H1 (cell line): ENCODE measurements around the gene TIMELESS. TPM values are rescaled to one million over a fixed set of nuclear protein-coding genes. Genes with fewer than 3 reads are reported as not detected.
"Not testable (repeated sequence)": the region's sequence is repeated elsewhere in the genome, so short reads cannot be mapped to it uniquely, and the experiment has no call there.

Source experiments
- CTCF ChIA-PET: fragments of 300-600 bp; sonication (Branson Sonifier 250); formaldehyde crosslinking; loops from one replicate; lab custom pipeline; 2021; ENCODE audit not compliant: partially characterized antibody; lab: Charles Lee
- POLR2A ChIA-PET: fragments of 300-600 bp; sonication (Branson Sonifier 250); formaldehyde crosslinking; loops from one replicate; lab custom pipeline; 2021; ENCODE audit warnings: inconsistent platforms; ENCODE audit not compliant: partially characterized antibody; lab: Charles Lee
- DNase-seq, 2 experiments: peaks; one replicate each; pipeline versions ENCODE4 v3.0.0 to v3.0.0-alpha.2; 2010 to 2022; ENCODE audit warnings: low spot score in 2 of 2, low read depth in 1 of 2, mixed read lengths in 1 of 2
- FAIRE-seq: peaks from 2 replicates; lab custom pipeline; 2011; peaks lifted over from hg19 to GRCh38; lab: Jason Lieb, UNC
- H2AFZ ChIP-seq: 2 replicates; pipeline ENCODE4 v1.8.1; 2012; ENCODE audit warnings: low read length, inconsistent platforms
- H2AK5ac ChIP-seq: 2 replicates; pipeline ENCODE4 v1.6.1; 2013; ENCODE audit warnings: low read depth, low read length
- H2BK120ac ChIP-seq: replicated peaks from 2 replicates; pipeline ENCODE3; 2013; ENCODE audit warnings: low read depth, low read length, inconsistent platforms
- H2BK12ac ChIP-seq: 2 replicates; pipeline ENCODE4 v1.6.1; 2013; ENCODE audit warnings: low read depth, low read length
- H2BK15ac ChIP-seq: 2 replicates; pipeline ENCODE4 v1.6.1; 2013; ENCODE audit warnings: low read length
- H2BK20ac ChIP-seq: 2 replicates; pipeline ENCODE4 v1.6.1; 2013; ENCODE audit warnings: low read length
- H2BK5ac ChIP-seq: 2 replicates; pipeline ENCODE4 v1.6.1; 2013; ENCODE audit warnings: low read depth, low read length
- H3K14ac ChIP-seq: 2 replicates; pipeline ENCODE4 v1.6.1; 2013; ENCODE audit warnings: inconsistent platforms; ENCODE audit not compliant: insufficient read length
- H3K18ac ChIP-seq: 2 replicates; pipeline ENCODE4 v1.6.1; 2013; ENCODE audit warnings: low read length; ENCODE audit errors: extremely low read depth
- H3K23ac ChIP-seq: 2 replicates; pipeline ENCODE4 v1.6.1; 2013; ENCODE audit warnings: inconsistent platforms; ENCODE audit not compliant: insufficient read length
- H3K23me2 ChIP-seq: 2 replicates; pipeline ENCODE4 v1.6.1; 2013; ENCODE audit warnings: low read depth, low read length
- H3K27ac ChIP-seq: 2 replicates; pipeline ENCODE4 v1.6.1; 2011; ENCODE audit warnings: low read depth, low read length, inconsistent platforms
- H3K27me3 ChIP-seq, 4 experiments: replicated peaks in 1 of 4; 1 replicate in 1 of 4; 2 replicates in 3 of 4; pipeline versions ENCODE4 v1.6.1 to v1.8.1; 2011 to 2013; ENCODE audit warnings: low read length in 3 of 4, mild to moderate bottlenecking in 3 of 4, inconsistent platforms in 2 of 4, mixed read lengths in 2 of 4, moderate library complexity in 1 of 4; ENCODE audit not compliant: control insufficient read depth in 3 of 4, insufficient read depth in 3 of 4; ENCODE audit errors: extremely low read depth in 1 of 4
- H3K36me3 ChIP-seq, 4 experiments: 2 replicates each; pipeline versions ENCODE4 v1.6.1 to v1.8.1; 2011 to 2013; ENCODE audit warnings: mild to moderate bottlenecking in 4 of 4, low read length in 3 of 4, moderate library complexity in 2 of 4, control low read depth in 1 of 4, inconsistent platforms in 1 of 4; ENCODE audit not compliant: insufficient read depth in 4 of 4, control insufficient read depth in 2 of 4
- H3K4ac ChIP-seq: replicated peaks from 2 replicates; pipeline ENCODE3; 2013; ENCODE audit warnings: low read length, low read depth, mixed read lengths, inconsistent platforms; ENCODE audit not compliant: insufficient read length
- H3K4me1 ChIP-seq, 4 experiments: replicated peaks in 1 of 4; 1 replicate in 1 of 4; 2 replicates in 3 of 4; pipeline versions ENCODE4 v1.6.1 to v1.8.1; 2011 to 2013; ENCODE audit warnings: low read length in 3 of 4, inconsistent platforms in 2 of 4, mixed read lengths in 1 of 4; ENCODE audit not compliant: insufficient read depth in 4 of 4, control insufficient read depth in 3 of 4
- H3K4me2 ChIP-seq, 2 experiments: 2 replicates each; pipeline versions ENCODE4 v1.6.1 to v1.8.1; 2011 to 2013; ENCODE audit warnings: low read depth in 2 of 2, low read length in 2 of 2, control low read depth in 1 of 2, inconsistent platforms in 1 of 2, mild to moderate bottlenecking in 1 of 2; ENCODE audit not compliant: insufficient read depth in 1 of 2
- H3K4me3 ChIP-seq, 4 experiments: fragments of 200-600, 300-600 bp in 1 of 4; sonication (generic), shearing (Covaris generic), sonication (Bioruptor Twin) in 1 of 4; 2 replicates each; pipeline versions ENCODE4 v1.5.1 to v1.8.1; 2011 to 2016; ENCODE audit warnings: low read length in 4 of 4, low read depth in 3 of 4, control low read depth in 2 of 4, inconsistent platforms in 2 of 4, mild to moderate bottlenecking in 2 of 4, mixed read lengths in 1 of 4, moderate library complexity in 1 of 4; ENCODE audit not compliant: insufficient read depth in 2 of 4; ENCODE audit errors: extremely low read depth in 1 of 4
- H3K56ac ChIP-seq: replicated peaks from 2 replicates; pipeline ENCODE3; 2013; ENCODE audit warnings: low read depth, mild to moderate bottlenecking, mixed read lengths, low read length, inconsistent platforms; ENCODE audit not compliant: insufficient read length
- H3K79me1 ChIP-seq: 2 replicates; pipeline ENCODE4 v1.6.1; 2013; ENCODE audit warnings: low read depth, low read length, control low read depth
- H3K79me2 ChIP-seq, 2 experiments: 2 replicates each; pipeline versions ENCODE4 v1.6.1 to v1.8.1; 2012 to 2013; ENCODE audit warnings: low read length in 2 of 2, mild to moderate bottlenecking in 2 of 2, inconsistent platforms in 1 of 2; ENCODE audit not compliant: insufficient read depth in 2 of 2, control insufficient read depth in 1 of 2
- H3K9ac ChIP-seq, 4 experiments: replicated peaks in 1 of 4; 1 replicate in 1 of 4; 2 replicates in 3 of 4; pipeline versions ENCODE4 v1.6.1 to v1.8.1; 2011 to 2013; ENCODE audit warnings: low read depth in 3 of 4, low read length in 3 of 4, control low read depth in 2 of 4, mild to moderate bottlenecking in 2 of 4, moderate library complexity in 2 of 4, inconsistent platforms in 1 of 4; ENCODE audit errors: extremely low read depth in 1 of 4
- H3K9me3 ChIP-seq, 2 experiments: 2 replicates each; pipeline versions ENCODE4 v1.6.1 to v1.8.1; 2012 to 2013; ENCODE audit warnings: mild to moderate bottlenecking in 2 of 2, moderate library complexity in 2 of 2, control low read depth in 1 of 2, inconsistent platforms in 1 of 2, low read depth in 1 of 2, low read length in 1 of 2, mixed read lengths in 1 of 2; ENCODE audit not compliant: insufficient read depth in 2 of 2
- H4K20me1 ChIP-seq, 2 experiments: replicated peaks in 1 of 2; 2 replicates each; pipeline versions ENCODE3 to v1.8.1; 2011 to 2013; ENCODE audit warnings: inconsistent platforms in 2 of 2, low read length in 2 of 2, mild to moderate bottlenecking in 1 of 2; ENCODE audit not compliant: insufficient read depth in 2 of 2, control insufficient read depth in 1 of 2
- H4K5ac ChIP-seq: 2 replicates; pipeline ENCODE4 v1.6.1; 2013; ENCODE audit warnings: low read length, low read depth, mixed read lengths, inconsistent platforms; ENCODE audit not compliant: insufficient read length
- H4K8ac ChIP-seq: 2 replicates; pipeline ENCODE4 v1.8.0; 2013; ENCODE audit warnings: mild to moderate bottlenecking, moderate library complexity, low read length, inconsistent platforms; ENCODE audit not compliant: insufficient read depth; ENCODE audit errors: extremely low read depth
- H4K91ac ChIP-seq: replicated peaks from 2 replicates; pipeline ENCODE3; 2013; ENCODE audit warnings: low read length, mixed read lengths, inconsistent platforms; ENCODE audit not compliant: insufficient read length
- WGBS, 2 experiments: shearing (Covaris generic) in 1 of 2; methylation state at CpG; one replicate each; pipeline versions ENCODE4 v1.1.6 to v1.1.7; 2013 to 2015; ENCODE audit warnings: low lambda C conversion rate in 2 of 2, mixed read lengths in 2 of 2, inconsistent platforms in 1 of 2, low coverage in 1 of 2, missing lambda C conversion rate in 1 of 2; ENCODE audit not compliant: insufficient replicate concordance in 2 of 2, insufficient coverage in 1 of 2, insufficient read length in 1 of 2; ENCODE audit errors: extremely low coverage in 1 of 2, missing lambda C conversion rate in 1 of 2; 5-methylcytosine and 5-hydroxymethylcytosine counted together
- polyA plus RNA-seq, 7 experiments: library from polyadenylated mRNA; depleted of rRNA in 3 of 7; stranded (reverse) in 5 of 7; unstranded in 2 of 7; fragments of >200 nt in 5 of 7; fragments of 200-250 nt in 2 of 7; gene quantifications; 1 replicate in 5 of 7; 2 replicates in 1 of 7; 4 replicates in 1 of 7; pipeline versions ENCODE4 v1.2.1 to v1.2.3, GENCODE V29; 2011 to 2013; ENCODE audit warnings: missing spikeins in 2 of 7, mixed read lengths in 2 of 7
- total RNA-seq: library from RNA; stranded (reverse); fragmentation: NEBNext Ultra II Directional; extraction: Animal tissue kit (Norgen Biotek cat#: 25700); gene quantifications from 2 replicates; pipeline ENCODE4 v1.2.1, GENCODE V29; 2021

TIMELESS gene
- total and polyA plus RNA-seq, 2 of the 8 experiments (the other 6 are each of a cell fraction or from before 2014, with no cell fraction given), result 17.1 to 86.7 TPM

GRCh38 chr12:56494481-56494880, 45.3 kb upstream of the TIMELESS start:
- WGBS, 2 experiments, result 98% methylated on average over 9 of the region's 27 CpGs; no CpG with 5 or more reads in 1 of the 2 experiments
- peaks cover under 1 to 11% (median 8%) of the 10 kb centered on the region in 4 experiments for H3K27me3 ChIP-seq

GRCh38 chr12:56494106-56494415, 44.8 kb upstream of the TIMELESS start:
- H2BK120ac ChIP-seq, H3K36me3 ChIP-seq, H2BK12ac ChIP-seq, H3K4me1 ChIP-seq, H2AFZ ChIP-seq, H2BK20ac ChIP-seq, H3K23me2 ChIP-seq, H2AK5ac ChIP-seq, H4K91ac ChIP-seq, POLR2A ChIA-PET, FAIRE-seq, H4K5ac ChIP-seq, H3K14ac ChIP-seq, H3K4me3 ChIP-seq, H3K79me1 ChIP-seq, H2BK5ac ChIP-seq, H4K20me1 ChIP-seq, H3K9ac ChIP-seq, H3K4me2 ChIP-seq, H3K56ac ChIP-seq, DNase-seq, H3K23ac ChIP-seq, H2BK15ac ChIP-seq, H4K8ac ChIP-seq, H3K18ac ChIP-seq, H3K4ac ChIP-seq, H3K27ac ChIP-seq, H3K79me2 ChIP-seq: not testable (repeated sequence)
- H3K27me3 ChIP-seq, result peaks cover 5 to 14% (median 13%) of the 10 kb centered on the region in 4 experiments
- H3K9me3 ChIP-seq, result peaks cover 4 to 16% of the 10 kb centered on the region in 2 experiments; a peak in 2 of 4 replicates
- CTCF ChIA-PET, result interaction anchor here (0.7 kb wide), 1 partner anchor 256 kb away, joined by 3 read pairs; no protein-coding TSS in a partner anchor
- WGBS, 2 experiments, result 83% methylated on average over 8 of the region's 15 CpGs; no CpG with 5 or more reads in 1 of the 2 experiments

More at GRCh38 chr12:56494481-56494880, 45.3 kb upstream of the TIMELESS start:
- H3K23me2 ChIP-seq, H4K20me1 ChIP-seq, H2AK5ac ChIP-seq, H3K14ac ChIP-seq, H2BK120ac ChIP-seq, H4K5ac ChIP-seq, H3K79me1 ChIP-seq, H3K9ac ChIP-seq, POLR2A ChIA-PET, H2AFZ ChIP-seq, DNase-seq, H3K27ac ChIP-seq, H3K4me1 ChIP-seq, H3K56ac ChIP-seq, H3K36me3 ChIP-seq, H3K23ac ChIP-seq, H3K4me3 ChIP-seq, FAIRE-seq, H2BK12ac ChIP-seq, H2BK15ac ChIP-seq, H3K4me2 ChIP-seq, H3K18ac ChIP-seq, H4K91ac ChIP-seq, H2BK5ac ChIP-seq, H3K4ac ChIP-seq, H3K79me2 ChIP-seq, H2BK20ac ChIP-seq, H4K8ac ChIP-seq: not testable (repeated sequence)
- peaks cover 4 to 16% of the 10 kb centered on the region in 2 experiments; a peak in 2 of 4 replicates for H3K9me3 ChIP-seq
- CTCF ChIA-PET, result interaction anchor here (0.7 kb wide), 1 partner anchor 256 kb away, joined by 3 read pairs; no protein-coding TSS in a partner anchor
